GM21737 (cell line): ENCODE data around the gene PAMR1.
"Not testable (repeated sequence)": the region's sequence is repeated elsewhere in the genome, so short reads cannot be mapped to it uniquely, and the experiment has no call there.

Source experiments
- ATAC-seq: cut with Tn5 transposase; IDR thresholded peaks from one replicate; pipeline ENCODE4 v1.9.1; 2021; ENCODE audit warnings: mild to moderate bottlenecking, moderate library complexity; ENCODE audit not compliant: unreplicated experiment

Gene PAMR1

DNA sequence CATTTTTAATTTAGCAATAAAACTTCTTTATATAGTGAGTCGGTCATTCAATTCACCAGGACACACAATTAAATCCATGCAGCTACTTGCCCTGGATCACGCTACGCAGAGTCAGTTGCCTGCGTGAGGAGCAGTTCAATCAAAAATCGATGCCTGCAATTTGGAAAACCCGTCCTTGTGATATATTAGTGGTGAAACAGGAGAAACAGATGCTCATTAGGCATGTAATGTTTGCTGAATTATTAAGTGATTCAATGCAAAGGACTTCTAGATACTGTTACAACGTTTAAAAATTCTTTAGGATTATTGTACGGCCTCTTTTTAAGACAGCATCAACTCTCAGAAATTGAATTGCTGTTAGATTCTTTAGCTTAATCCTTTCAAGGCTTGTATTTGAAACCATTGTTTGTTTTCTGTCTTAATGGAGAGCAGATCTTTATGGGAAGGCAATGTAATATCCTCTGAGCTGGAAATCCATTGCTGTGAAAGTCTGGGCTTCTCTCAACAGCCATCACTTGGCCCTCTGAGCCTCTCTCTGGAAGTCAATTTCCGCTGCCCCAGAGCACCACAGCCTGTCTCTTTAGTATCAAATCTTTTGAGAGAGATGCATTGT, 20.1 kb upstream of the PAMR1 start:
- ATAC-seq: no peak

DNA sequence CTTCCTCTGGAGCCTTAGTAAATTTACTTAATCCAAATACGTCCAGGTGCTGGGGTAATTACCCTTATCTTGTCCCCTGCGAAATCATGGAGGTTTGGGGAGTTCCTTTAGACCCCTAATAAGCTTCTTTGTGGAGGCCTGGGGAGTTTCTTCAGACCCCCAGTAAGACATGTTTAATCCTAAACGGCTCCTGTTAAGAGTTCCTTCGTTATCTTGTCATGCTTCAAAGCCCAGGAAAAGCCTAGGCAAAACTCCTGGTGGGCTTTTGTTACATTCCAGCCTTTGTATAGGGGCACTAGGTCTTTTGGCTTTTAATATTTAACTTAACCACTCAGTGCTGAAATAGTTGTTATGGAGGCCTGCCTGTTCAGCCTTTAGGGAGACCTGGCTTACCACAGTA, 18.1 kb upstream of the PAMR1 start:
- no peak for ATAC-seq

DNA sequence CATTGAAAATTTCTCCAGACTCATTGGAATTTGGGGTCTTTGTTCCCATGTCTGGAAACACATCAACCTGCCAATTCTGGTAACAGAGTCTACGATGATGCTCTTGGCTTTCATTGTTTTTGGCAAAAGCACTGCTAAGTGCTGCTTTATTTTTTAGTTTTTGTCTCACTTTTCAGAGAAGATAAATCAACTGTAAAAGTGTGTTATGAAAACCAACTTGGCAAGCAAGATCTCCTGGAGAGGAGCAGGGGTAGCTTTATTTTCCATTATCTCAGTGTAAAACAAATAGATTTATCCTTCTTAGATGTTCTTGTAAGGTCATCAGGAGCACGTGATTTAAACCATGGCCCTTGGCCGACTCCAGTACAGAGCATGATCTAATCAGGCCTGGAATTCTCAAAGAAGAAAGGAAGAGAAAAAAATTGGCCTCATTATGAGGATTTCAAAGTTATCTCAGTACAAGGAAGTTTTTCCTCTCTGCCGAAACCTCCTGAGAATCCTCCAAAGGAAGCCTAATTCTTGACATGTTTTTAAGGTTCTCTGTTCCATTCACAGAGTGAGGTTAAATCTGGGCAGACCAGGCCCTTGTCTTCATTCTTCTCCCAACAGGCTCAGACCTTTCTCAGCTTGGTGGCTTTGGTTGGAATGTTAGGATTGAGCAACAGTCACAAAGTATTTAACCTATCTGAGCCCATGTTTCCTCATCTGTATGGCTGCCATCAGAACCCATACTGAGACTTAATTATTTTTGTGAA, 16.4 kb upstream of the PAMR1 start:
- no peak for ATAC-seq

DNA sequence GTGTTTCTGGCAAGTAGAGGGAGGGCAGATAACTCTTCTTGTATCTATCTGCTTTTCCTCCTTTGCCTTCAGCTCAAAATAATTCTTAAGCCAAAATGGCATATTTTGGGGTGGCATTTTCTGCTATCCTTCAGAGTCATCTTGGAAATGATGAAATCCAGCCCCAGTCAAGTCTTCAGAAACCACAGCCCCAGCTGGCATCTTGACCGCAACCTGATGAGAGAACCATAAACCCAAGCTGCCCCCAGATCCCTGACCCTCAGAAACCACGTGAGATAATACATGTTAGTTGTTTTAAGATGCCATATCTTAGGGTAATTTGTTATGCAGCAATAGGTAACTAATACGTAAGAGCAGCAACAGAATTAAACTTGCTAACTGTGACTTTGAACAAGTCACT, 15.1 kb upstream of the PAMR1 start:
- ATAC-seq: no peak

DNA sequence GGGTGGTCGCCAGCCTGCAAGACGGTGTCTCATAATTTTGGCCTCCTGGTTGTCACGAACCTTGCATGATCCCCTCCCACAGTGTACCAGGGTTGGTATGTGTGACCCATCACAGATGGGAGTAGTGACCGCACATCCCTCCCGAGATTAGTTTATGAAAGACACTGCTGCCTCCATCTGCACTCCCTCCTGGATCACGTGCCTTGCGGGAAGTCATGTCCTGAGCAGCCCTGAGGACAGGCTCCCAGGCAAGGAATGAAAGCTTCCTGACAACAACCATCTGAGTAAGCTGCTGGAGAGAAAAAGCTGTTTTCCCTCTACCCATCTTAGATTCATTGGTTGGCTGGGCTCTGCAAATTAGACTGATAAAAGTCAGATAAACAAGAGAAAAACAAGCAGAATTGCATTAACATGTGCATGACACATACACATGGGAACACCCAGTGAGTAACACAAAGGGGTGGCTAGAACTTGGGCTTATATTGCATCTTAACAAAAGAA, 14.4 kb upstream of the PAMR1 start:
- ATAC-seq: no peak

DNA sequence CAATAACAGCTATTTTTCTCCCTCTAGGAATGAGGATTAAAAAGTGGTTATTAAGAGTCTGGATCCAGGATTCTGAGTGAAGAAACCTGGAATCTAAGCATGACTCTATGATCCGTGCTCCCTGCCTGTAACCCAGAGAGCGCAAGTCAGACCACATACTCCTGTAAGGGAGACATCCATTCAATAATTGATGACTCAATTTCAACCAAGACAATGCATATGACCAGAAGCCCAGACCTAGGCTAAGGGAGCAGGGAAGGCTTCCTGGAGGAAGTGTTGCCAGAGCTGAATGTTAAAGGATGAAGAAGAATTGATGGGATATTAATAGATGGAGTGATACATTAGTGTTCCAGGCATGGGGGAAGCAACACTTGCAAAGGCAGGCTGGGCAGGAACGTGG, 13.8 kb upstream of the PAMR1 start:
- ATAC-seq: no peak

DNA sequence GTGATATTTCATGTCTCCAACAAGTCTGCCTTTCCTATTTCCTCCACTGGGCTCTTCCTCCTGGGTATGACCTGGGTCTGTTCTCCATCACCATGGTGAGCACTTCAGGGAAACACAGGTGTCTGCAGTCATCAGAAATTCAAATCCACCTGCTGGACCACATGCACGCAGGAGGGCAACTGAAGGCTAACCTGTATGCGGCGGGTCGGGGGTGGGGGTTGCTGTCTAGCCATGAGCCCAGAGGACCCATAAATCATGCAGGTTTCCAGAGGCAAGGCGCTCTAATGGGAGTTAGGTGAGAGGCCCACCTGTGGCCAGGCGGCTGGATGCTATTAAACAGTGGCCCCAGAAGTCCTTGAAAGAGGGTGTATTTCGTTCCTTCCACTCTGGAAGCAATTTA, 11.1 kb upstream of the PAMR1 start:
- no peak for ATAC-seq

DNA sequence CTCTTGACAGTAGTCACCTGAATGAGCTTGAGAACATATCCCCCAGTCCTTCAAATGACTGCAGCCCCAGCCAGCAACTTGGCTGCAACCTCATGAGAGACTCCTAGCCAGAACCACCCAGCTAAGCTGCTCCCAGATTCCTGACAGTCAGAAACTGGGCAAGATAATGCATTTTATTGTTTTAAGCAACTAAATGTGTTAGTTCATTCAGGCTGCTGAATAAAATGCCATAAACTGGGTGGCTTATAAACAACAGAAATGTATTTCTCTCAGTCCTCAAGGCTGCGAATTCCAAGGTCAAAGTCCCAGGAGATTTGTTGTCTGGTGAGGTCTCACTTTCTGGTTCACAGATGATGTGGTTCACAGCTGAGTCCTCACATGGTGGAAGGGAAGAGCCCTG, 5.8 kb upstream of the PAMR1 start:
- no peak for ATAC-seq

DNA sequence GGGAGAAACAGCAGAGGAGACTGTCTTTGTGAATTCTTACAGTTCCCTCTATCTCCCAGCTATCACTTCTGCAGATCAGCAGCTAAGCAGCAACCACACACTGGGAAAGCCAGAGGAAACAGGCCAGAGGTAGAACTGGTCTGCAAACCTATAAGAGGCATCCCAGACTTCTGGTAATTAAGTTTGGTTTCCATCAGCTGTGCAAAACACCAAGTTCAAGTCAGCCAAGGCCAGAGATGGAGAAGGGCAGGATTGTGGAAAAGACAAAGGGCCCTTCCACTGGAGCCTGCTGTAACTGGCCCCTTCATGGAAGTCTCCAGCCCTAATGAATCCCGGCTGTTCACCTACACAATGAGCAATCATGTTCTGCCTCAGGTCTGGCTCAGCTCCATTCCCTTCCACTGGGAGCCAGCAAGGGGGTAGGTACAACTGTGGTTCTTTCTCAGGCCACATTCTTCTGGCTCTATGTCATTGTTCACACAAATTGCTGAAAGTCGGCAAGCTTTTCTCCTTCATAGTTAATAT, 4.6 kb upstream of the PAMR1 start:
- ATAC-seq: no peak

DNA sequence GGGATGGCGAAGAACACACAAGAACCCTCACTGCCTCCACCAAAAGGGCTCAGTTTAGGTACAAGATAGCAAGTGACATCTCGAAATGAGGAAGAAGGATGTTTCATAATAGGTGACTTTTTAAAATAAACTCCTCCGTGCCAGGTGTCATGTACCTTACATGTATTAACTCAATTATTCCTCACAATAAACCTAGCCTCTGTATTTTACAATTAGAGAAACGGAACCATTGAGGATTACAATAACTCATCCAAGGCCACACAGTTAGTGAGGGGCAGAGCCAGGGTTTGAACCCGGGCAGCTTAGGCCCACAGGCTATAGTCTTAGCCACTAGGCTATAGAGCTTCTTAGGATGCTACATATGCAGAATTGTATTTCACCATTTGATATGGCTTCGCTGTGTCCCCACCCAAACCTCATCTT, 965 bp upstream of the PAMR1 start:
- ATAC-seq: no peak

DNA sequence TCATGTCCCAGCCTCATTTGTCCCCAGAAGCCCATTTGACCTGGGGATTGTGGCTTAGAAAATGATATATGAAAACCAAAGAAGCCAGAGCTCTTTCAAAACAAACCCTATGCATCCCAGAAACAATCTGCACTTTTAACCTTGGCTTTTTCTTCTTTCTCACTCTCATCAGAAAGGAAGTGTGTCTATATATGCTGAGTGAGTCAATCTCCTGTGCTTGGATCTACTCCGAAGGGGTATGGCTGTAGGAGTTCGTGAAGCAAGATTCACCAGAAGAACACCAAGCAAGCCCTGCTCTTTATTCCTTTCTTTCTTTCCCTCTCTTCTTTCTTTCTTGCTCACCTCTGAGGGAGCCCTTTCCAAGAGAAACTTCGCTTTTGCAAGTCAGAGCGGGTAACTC, 636 bp downstream of the PAMR1 start:
- ATAC-seq: no peak

DNA sequence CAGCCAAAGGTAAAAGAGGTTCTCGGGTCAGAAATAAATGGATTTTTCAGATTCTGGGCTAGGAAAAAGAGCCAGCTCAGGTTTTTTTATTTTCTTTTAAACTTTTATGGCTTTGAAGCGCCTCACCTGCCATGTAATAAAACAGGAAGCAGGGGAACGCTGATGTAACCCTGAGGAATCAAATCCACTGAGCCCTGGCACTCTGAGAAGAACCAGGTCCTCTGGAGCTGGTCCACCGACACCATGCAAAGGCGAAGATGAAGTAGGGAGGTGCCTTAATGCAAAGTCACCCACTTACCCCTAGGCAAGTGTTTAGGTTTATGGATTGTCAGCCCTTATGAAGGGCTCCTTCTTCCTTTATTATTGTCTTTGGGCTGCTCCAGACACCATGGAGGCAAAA, 1.6 kb downstream of the PAMR1 start:
- ATAC-seq: no peak

DNA sequence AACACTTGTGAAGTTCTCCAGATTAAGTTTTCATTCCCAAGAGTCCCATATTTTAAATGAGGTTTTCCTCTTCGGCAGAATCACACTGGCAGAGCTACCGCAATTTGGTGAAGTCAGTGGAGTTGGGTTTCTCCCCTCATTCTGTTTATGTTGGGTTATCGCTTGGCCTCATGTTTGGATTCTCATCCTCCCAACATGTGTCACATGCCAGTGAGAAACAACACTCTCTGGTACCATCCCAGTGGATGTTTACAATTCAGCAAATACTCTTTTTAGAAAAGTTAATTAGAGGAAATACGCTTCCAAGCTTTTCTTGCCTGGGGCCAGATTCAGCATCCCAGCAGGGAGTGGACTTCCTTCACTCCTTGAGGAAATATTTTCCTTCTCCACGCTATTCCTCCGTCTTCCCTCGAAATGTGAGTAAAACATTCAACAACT, 2.1 kb downstream of the PAMR1 start:
- ATAC-seq: no peak

DNA sequence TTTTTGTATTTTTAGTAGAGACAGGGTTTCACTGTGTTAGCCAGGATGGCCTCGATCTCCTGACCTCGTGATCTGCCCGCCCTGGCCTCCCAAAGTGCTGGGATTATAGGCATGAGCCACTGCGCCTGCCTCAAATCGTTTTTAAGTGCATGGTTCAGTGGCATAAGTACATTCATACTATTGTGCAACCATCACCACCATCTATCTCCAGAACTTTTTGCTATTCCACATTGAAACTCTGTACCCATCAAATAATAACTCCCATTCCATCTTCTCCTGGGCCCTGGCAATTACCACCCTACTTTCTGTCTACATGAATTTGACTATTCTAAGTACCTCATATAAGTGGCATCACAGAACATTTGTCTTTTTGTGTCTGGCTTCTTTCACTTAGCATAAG, 3.3 kb downstream of the PAMR1 start:
- not testable (repeated sequence) for ATAC-seq

DNA sequence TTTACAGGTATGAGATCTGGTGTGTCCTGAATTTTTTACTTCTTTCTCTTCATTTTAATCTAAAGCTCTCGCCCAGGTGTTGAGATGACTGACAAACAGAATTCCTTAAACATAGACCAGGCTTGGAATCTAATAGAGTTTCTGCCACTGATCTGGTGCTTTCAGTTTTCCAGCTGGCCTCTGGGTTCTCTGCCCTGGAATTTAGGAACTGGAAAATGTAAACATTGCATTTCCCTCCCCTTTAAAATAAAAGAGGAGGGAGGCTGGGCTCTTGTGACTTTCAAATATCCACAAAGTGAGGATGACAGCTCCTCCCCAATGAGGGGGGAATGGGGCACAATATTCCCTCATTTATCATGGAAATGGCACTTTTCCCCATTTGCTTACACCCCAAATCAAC, 5.0 kb downstream of the PAMR1 start:
- no peak for ATAC-seq

DNA sequence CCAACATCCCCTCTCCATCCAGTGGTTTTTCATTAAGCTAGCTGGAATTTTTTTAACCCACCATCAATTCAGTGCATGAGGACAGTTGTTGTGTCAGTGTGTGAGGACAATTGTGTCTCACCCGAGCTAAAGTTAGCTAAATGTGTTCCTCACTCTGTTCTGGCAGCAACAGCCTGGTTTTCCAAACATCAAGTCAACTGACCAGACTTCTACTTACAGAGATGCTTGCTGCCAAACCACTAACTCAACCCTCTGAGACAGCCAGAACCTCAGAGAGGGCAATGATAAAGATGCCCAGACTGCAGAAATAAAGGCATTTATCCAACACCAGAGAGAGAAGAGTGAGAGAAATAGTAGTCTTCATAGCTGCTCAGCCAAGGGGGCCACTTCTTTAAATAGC, 6.7 kb downstream of the PAMR1 start:
- no peak for ATAC-seq

DNA sequence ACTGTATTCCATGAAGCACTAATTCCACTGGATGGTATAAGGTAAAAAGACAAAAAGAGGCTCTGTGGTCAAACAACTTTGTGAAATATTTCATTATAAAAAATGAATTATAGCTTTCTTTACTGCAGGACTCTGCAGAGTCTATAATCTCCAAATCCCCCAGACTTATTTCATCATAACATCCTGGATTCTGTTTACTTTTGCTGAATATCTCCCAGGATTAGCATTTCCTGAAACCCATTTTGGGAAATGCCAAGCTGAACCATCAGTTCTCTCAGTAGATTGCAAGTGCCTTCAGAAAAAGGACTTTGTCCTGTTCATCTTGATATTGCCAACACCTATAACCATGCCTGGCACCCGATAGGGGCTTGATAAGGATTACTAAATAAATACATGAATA, 7.9 kb downstream of the PAMR1 start:
- no peak for ATAC-seq

DNA sequence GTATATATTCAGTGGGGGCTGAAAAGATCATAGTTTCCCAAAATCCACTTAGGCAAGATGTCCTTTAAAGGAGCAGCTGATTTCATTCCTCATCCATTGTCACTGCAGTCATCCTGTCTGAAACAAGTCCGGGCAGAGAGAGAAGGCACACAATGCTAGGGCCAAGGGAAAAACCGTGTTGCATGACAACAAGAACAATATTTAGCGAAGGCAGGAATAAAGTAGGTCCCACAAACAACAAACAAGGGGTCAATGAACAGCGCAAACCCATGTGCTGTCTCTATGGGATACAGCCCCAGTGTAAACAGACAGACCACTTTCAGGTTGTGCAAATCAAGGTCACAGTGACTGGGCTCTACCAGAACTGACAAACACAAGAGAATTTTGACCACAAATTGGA, 9.0 kb downstream of the PAMR1 start:
- no peak for ATAC-seq

DNA sequence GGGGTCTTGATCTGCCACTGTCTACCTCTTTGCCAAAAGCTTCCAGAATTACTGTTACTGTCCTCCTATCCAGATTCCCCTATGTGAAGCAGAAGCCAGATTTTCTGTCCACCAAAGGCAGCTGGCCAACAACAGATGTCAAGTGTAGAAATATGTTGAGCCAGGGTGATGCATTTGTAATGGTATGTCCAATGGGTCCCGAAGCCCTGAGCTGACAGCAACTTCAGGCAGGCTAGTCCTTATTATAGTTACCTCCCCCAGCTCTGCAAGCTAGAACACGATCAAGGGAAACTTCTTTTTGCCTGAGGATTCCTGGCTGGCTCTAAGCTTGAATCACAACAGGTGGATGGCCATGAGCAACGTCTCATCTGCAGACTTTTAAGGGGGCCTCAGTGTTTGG, 10.2 kb downstream of the PAMR1 start:
- ATAC-seq: no peak

DNA sequence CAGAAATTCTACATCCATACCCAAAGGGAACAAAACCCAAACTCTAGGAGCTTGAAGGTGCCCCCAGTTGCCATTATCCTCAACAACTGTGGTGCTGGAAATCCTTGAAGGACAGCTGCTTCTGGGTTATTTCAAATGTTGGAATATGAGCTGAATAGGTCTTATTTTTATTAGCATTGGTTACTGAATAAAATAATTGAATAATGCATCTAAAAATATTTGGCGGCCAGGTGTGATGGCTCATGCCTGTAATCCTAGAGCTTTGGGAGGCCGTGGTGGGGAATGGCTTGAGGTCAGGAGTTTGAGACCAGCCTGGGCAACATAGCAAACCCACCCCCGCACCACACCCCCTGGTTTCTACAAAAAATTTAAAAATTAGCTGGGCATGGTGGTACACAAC, 10.9 kb downstream of the PAMR1 start:
- no peak for ATAC-seq

DNA sequence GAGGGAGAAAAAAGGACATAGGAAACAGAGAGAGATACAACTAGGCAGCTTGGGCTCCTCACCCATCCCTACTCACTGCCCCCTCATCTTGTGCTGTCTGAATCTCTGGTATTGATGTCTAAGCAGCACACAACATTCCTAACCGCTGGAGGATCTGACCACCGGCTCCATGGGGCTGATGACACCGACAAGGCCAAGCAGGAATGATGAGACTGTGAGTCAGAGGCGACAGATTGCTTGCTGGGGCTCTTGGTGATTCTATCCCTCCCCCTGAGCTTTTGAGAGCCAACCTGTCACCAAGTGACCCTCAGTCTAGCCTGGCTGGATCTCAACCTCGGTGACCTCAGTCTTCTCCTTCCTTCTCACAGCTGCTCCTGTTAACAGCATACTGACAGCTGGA, 13.8 kb downstream of the PAMR1 start:
- no peak for ATAC-seq

DNA sequence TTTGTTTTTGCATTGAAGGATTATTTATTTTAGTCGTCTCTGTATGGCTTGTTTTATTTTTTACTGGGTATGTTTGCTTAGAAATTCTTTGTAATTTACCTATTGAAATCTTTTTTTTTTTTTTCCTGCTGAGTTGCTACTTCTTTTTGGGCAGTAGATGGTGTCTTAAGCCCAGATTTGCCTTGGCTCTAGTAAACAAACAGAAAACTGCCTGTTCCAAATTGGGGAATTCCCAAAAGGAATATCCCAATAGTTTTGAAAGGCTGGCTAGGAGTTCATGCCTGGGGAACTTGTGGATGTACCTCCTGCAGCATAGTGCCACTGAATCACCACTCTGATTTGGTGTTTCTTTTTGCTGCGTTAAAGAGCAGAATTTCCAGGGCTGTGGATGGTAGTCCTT, 17.7 kb downstream of the PAMR1 start:
- no peak for ATAC-seq
